SK-N-SH (cell line): ENCODE results near the gene HCN4. TPM values are rescaled to one million over a fixed set of nuclear protein-coding genes. Genes with fewer than 3 reads are reported as not detected.

Source experiments
- CTCF ChIA-PET: fragments of 300-600, 350-600 bp; formaldehyde crosslinking; extraction: SDS; loops from one replicate; lab custom pipeline; 2021; lab: Yijun Ruan, JAX
- POLR2A ChIA-PET: fragments of 350-600 bp; sonication (Branson Sonifier 250); formaldehyde crosslinking; extraction: SDS; loops from one replicate; lab custom pipeline; 2020; ENCODE audit warnings: antibody characterized with exemption, inconsistent platforms; lab: Yijun Ruan, JAX
- DNase-seq: peaks from one replicate; pipeline ENCODE4 v3.0.0; 2012
- H2AFZ ChIP-seq: fragments of 200-600 bp; sonication (generic); 2 replicates; pipeline ENCODE4 v1.8.1; 2016; ENCODE audit warnings: antibody characterized with exemption, mild to moderate bottlenecking, low read depth
- H3F3A ChIP-seq: fragments of 200-600 bp; sonication (generic); replicated peaks from 2 replicates; pipeline ENCODE3; 2016; ENCODE audit warnings: antibody characterized with exemption, mild to moderate bottlenecking; ENCODE audit not compliant: insufficient read depth
- H3K27ac ChIP-seq, 2 experiments: fragments of 200-500 bp in 1 of 2; fragments of 200-600 bp in 1 of 2; sonication (Bioruptor generic) in 1 of 2; sonication (generic), shearing (Covaris generic) in 1 of 2; 2 replicates each; pipeline versions ENCODE4 v1.5.1 to v1.6.1; 2014 to 2016; ENCODE audit warnings: low read depth in 2 of 2, inconsistent platforms in 1 of 2, low read length in 1 of 2, mild to moderate bottlenecking in 1 of 2, mixed read lengths in 1 of 2
- H3K27me3 ChIP-seq: fragments of 200-600 bp; sonication (generic), shearing (Covaris generic); 2 replicates; pipeline ENCODE4 v1.6.1; 2016; ENCODE audit warnings: mixed run types; ENCODE audit not compliant: insufficient read depth
- H3K36me3 ChIP-seq, 2 experiments: fragments of 200-500 bp in 1 of 2; fragments of 200-600 bp in 1 of 2; sonication (Bioruptor generic) in 1 of 2; sonication (generic) in 1 of 2; replicated peaks in 1 of 2; 2 replicates each; pipeline versions ENCODE3 to v1.5.1; 2014 to 2016; ENCODE audit warnings: low read length in 1 of 2, mild to moderate bottlenecking in 1 of 2; ENCODE audit not compliant: insufficient read depth in 2 of 2, control insufficient read depth in 1 of 2
- H3K4me1 ChIP-seq, 2 experiments: fragments of 200-500 bp in 1 of 2; fragments of 200-600 bp in 1 of 2; sonication (Bioruptor generic) in 1 of 2; sonication (generic), shearing (Covaris generic) in 1 of 2; 2 replicates each; pipeline versions ENCODE4 v1.5.1 to v1.6.1; 2014 to 2016; ENCODE audit warnings: low read depth in 1 of 2, low read length in 1 of 2, mixed run types in 1 of 2; ENCODE audit not compliant: insufficient read depth in 2 of 2, control insufficient read depth in 1 of 2
- H3K4me2 ChIP-seq: fragments of 200-600 bp; sonication (generic), shearing (Covaris generic); 2 replicates; pipeline ENCODE4 v1.6.1; 2017; ENCODE audit warnings: mixed run types
- H3K4me3 ChIP-seq, 2 experiments: fragments of 200-500 bp in 1 of 2; fragments of 200-600 bp in 1 of 2; sonication (Bioruptor generic) in 1 of 2; sonication (generic), shearing (Covaris generic) in 1 of 2; 2 replicates each; pipeline versions ENCODE4 v1.5.1 to v1.8.1; 2014 to 2016; ENCODE audit warnings: low read depth in 2 of 2, inconsistent platforms in 1 of 2, low read length in 1 of 2, mild to moderate bottlenecking in 1 of 2, mixed read lengths in 1 of 2, moderate library complexity in 1 of 2
- H3K79me2 ChIP-seq: fragments of 200-600 bp; sonication (generic); 2 replicates; pipeline ENCODE4 v1.8.1; 2017; ENCODE audit warnings: mild to moderate bottlenecking; ENCODE audit not compliant: insufficient read depth
- H3K9ac ChIP-seq: fragments of 200-600 bp; sonication (generic); 2 replicates; pipeline ENCODE4 v1.6.1; 2017; ENCODE audit warnings: mixed run types
- H3K9me2 ChIP-seq: fragments of 200-600 bp; sonication (generic); 2 replicates; pipeline ENCODE4 v1.6.1; 2017; ENCODE audit warnings: mixed run types
- H3K9me3 ChIP-seq: fragments of 200-600 bp; sonication (generic); 2 replicates; pipeline ENCODE4 v1.6.1; 2017; ENCODE audit warnings: mixed run types, mild to moderate bottlenecking, moderate library complexity
- H4K20me1 ChIP-seq: fragments of 200-600 bp; sonication (generic); 2 replicates; pipeline ENCODE4 v1.6.1; 2017; ENCODE audit warnings: mild to moderate bottlenecking, mixed run types; ENCODE audit not compliant: insufficient read depth
- CHD2 ChIP-seq: fragments of 150-350 bp; IDR thresholded peaks from 2 replicates; pipeline ENCODE4 v1.6.1; 2018; ENCODE audit warnings: low read length; ENCODE audit not compliant: partially characterized antibody
- CTCF ChIP-seq: fragments of 200-600 bp; sonication (generic); IDR thresholded peaks from 2 replicates; pipeline ENCODE4 v1.6.1; 2017; ENCODE audit warnings: antibody characterized with exemption, mild to moderate bottlenecking, moderate library complexity
- ELF1 ChIP-seq: IDR thresholded peaks from 2 replicates; pipeline ENCODE4 v1.4.0; 2012
- EP300 ChIP-seq, 2 experiments: IDR thresholded peaks; 2 replicates each; pipeline versions ENCODE4 v1.4.0 to v1.6.1; 2012; ENCODE audit warnings: borderline replicate concordance in 1 of 2, low read depth in 1 of 2, low read length in 1 of 2
- EZH2phosphoT487 ChIP-seq: fragments of 200-600 bp; sonication (generic); IDR thresholded peaks from 2 replicates; pipeline ENCODE4 v1.6.1; 2017; ENCODE audit warnings: low read depth, mixed run types, mild to moderate bottlenecking, antibody characterized with exemption, moderate library complexity, borderline replicate concordance
- FOSL2 ChIP-seq: IDR thresholded peaks from 2 replicates; pipeline ENCODE4 v1.4.0; 2012; ENCODE audit warnings: low read depth, mild to moderate bottlenecking, moderate library complexity, borderline replicate concordance
- FOXJ3 ChIP-seq: sonication (generic); formaldehyde crosslinking; IDR thresholded peaks from 2 replicates; pipeline ENCODE4 v1.5.1; 2020; ENCODE audit warnings: mild to moderate bottlenecking, missing genetic modification reagents
- FOXM1 ChIP-seq: IDR thresholded peaks from 2 replicates; pipeline ENCODE4 v1.4.0; 2012; ENCODE audit warnings: low read depth, mild to moderate bottlenecking
- GATA2 ChIP-seq: sonication (generic); formaldehyde crosslinking; IDR thresholded peaks from 2 replicates; pipeline ENCODE4 v1.5.0; 2020; ENCODE audit warnings: mild to moderate bottlenecking, missing genetic modification reagents
- IRF3 ChIP-seq: fragments of 150-350 bp; IDR thresholded peaks from 2 replicates; pipeline ENCODE4 v1.6.1; 2016; ENCODE audit warnings: mild to moderate bottlenecking, low read depth, low read length
- JUND ChIP-seq: IDR thresholded peaks from 2 replicates; pipeline ENCODE4 v1.4.0; 2012
- PBX3 ChIP-seq: IDR thresholded peaks from 2 replicates; pipeline ENCODE4; 2012
- POLR2AphosphoS5 ChIP-seq: IDR thresholded peaks from 2 replicates; pipeline ENCODE4 v1.6.1; 2012; ENCODE audit warnings: low read depth, low read length
- RFX5 ChIP-seq: IDR thresholded peaks from 2 replicates; pipeline ENCODE4 v1.6.1; 2012; ENCODE audit warnings: mild to moderate bottlenecking, improper control_type of control experiment, low read length
- RXRA ChIP-seq: IDR thresholded peaks from 2 replicates; pipeline ENCODE4 v1.4.0; 2012; ENCODE audit warnings: low read depth, mild to moderate bottlenecking, borderline replicate concordance
- SIN3A ChIP-seq: IDR thresholded peaks from 2 replicates; pipeline ENCODE4 v1.6.1; 2012; ENCODE audit warnings: low read depth, mild to moderate bottlenecking, low read length, moderate library complexity, borderline replicate concordance
- TAF1 ChIP-seq: IDR thresholded peaks from 2 replicates; pipeline ENCODE4 v1.6.1; 2012; ENCODE audit warnings: low read depth, mild to moderate bottlenecking, low read length, moderate library complexity, borderline replicate concordance
- ZBTB33 ChIP-seq: IDR thresholded peaks from 2 replicates; pipeline ENCODE4 v1.4.0; 2012; ENCODE audit warnings: low read depth, borderline replicate concordance
- WGBS: methylation state at CpG from one replicate; pipeline ENCODE4 v1.1.6; 2017; ENCODE audit warnings: low lambda C conversion rate; 5-methylcytosine and 5-hydroxymethylcytosine counted together
- polyA plus RNA-seq, 3 experiments: library from polyadenylated mRNA; depleted of rRNA; stranded (reverse); fragments of >200 nt; gene quantifications; 2 replicates each; pipeline ENCODE4 v1.2.3, GENCODE V29; 2012

The HCN4 gene
- polyA plus RNA-seq, 1 of the 3 experiments (the other 2 are of a cell fraction) = not detected

DNA sequence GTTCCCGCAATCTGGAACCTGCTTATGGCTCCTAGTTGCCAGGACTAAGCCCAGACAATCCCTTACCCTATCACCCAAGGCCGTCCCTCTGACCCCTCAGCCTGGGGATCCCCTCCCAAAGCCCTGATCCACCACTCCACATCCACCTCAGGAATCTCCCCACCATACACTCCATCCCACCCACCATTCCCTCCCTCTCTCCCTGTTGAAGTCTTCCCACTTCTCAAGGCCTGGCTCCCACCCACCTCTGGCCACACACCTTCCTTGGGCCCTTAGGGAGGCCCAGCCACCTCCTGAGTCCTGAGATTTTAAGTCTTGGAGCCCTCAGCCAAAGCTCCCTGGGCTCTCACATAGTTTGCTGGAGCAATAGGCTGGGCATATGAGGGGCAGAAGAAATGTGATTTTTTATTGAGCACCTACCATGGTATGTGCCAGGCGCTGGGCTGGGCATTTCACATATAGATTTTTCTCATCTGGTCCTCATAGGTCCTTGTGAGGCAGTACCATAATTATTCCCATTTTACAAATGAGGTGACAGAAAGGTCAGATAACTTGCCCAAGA, 48.1 kb downstream of the HCN4 start (continued):
- TF ChIP-seq CTCF (no peak), FOSL2 (no peak)

GRCh38 chr15:73319460-73320245, 49.1 kb downstream of the HCN4 start:
- Histone ChIP-seq H4K20me1 (no peaks in the 10 kb centered on the region), H2AFZ (no peak overlapping the region), H3K36me3 (no peaks in the 10 kb centered on the region), H3K9me3 (no peaks in the 10 kb centered on the region), H3K9me2 (no peaks in the 10 kb centered on the region), H3K27me3 (no peaks in the 10 kb centered on the region), H3K4me3 (no peak overlapping the region), H3K4me1 (peaks cover 0 to 2% of the 10 kb centered on the region in 2 experiments; a peak in 1 of 4 replicates), H3F3A (no peaks in the 10 kb centered on the region), H3K27ac (no peak overlapping the region), H3K79me2 (no peaks in the 10 kb centered on the region), H3K9ac (no peak overlapping the region), H3K4me2 (no peak overlapping the region)
- WGBS = 75% methylated on average over 8 of the region's 8 CpGs
- no peak for DNase-seq
- ChIA-PET CTCF (interaction anchor here (1.4 to 3.3 kb wide), 4 partner anchors 11 to 385 kb away, joined by 3 to 13 read pairs (median 4); no protein-coding TSS in a partner anchor), POLR2A (no interaction called here)
- no peak for TF ChIP-seq RFX5
- no peak for TF ChIP-seq ZBTB33
- no peak for TF ChIP-seq EZH2phosphoT487
- TF ChIP-seq PBX3 = no peak
- TF ChIP-seq CHD2 = no peak
- no peak for TF ChIP-seq POLR2AphosphoS5
- TF ChIP-seq JUND = no peak
- no peak for TF ChIP-seq GATA2 (CRISPR knock-in tag)
- no peak for TF ChIP-seq RXRA
- no peak for TF ChIP-seq FOSL2
- no peak for TF ChIP-seq IRF3
- TF ChIP-seq CTCF = no peak
- no peak for TF ChIP-seq ELF1
- no peak for TF ChIP-seq TAF1
- TF ChIP-seq SIN3A = no peak
- no peak for TF ChIP-seq FOXJ3 (CRISPR knock-in tag)
- no peak for TF ChIP-seq EP300 (IDR thresholded peaks at IDR 0.05; ENCODE audit: borderline replicate concordance in 1 of 2, low read depth in 1 of 2, low read length in 1 of 2)
- TF ChIP-seq FOXM1 = no peak
